ENCODE data around the gene CHRM5. TPM values are rescaled to one million over a fixed set of nuclear protein-coding genes. Genes with fewer than 3 reads are reported as not detected.
"Not testable (repeated sequence)": the region's sequence is repeated elsewhere in the genome, so short reads cannot be mapped to it uniquely, and the experiment has no call there.

CHRM5 gene
- total RNA-seq, 6 experiments from 2014 or later = not detected

- Histone ChIP-seq H3K4me3 (no peak overlapping the region), H3K36me3 (no peaks in the 10 kb centered on the region), H3K27ac (no peak overlapping the region), H3K9me3 (no peaks in the 10 kb centered on the region), H3K27me3 (no peaks in the 10 kb centered on the region), H3K4me1 (no peaks in the 10 kb centered on the region)
- intact Hi-C loops (cut with DNase I) = no loop called here
- 79% methylated on average over 8 of the region's 9 CpGs for WGBS (ENCODE audit: insufficient coverage, low coverage, low lambda C conversion rate, missing lambda C conversion rate)
- ATAC-seq = no peak
- TF ChIP-seq CTCF (IDR thresholded peaks at IDR 0.05) = peak in 3 of 4 donors; percentile 13 to 27 (median 16)
- no peak for TF ChIP-seq POLR2A (IDR thresholded peaks at IDR 0.05)
- no peak for DNase-seq
These were observed 25.8 kb downstream of the CHRM5 start for GRCh38 chr15:33994005-33994615.

GRCh38 chr15:33995666-33996065 lies 27.4 kb downstream of the CHRM5 start:
- H3K27me3 ChIP-seq; H3K4me3 ChIP-seq; intact Hi-C loops (cut with DNase I); H3K4me1 ChIP-seq; ATAC-seq; DNase-seq; H3K36me3 ChIP-seq; H3K27ac ChIP-seq; H3K9me3 ChIP-seq: not testable (repeated sequence)
- 100% methylated on average over 2 of the region's 10 CpGs for WGBS (ENCODE audit: insufficient coverage, low coverage, low lambda C conversion rate, missing lambda C conversion rate)

- H3K27me3 ChIP-seq = no peaks in the 10 kb centered on the region
- H3K4me3 ChIP-seq = no peak overlapping the region
- ATAC-seq (no peak), DNase-seq (no peak)
- 61% methylated on average over 3 of the region's 3 CpGs for WGBS (ENCODE audit: insufficient coverage, low coverage, low lambda C conversion rate, missing lambda C conversion rate)
- no peaks in the 10 kb centered on the region for H3K36me3 ChIP-seq
- H3K4me1 ChIP-seq = no peaks in the 10 kb centered on the region
- intact Hi-C loops (cut with DNase I) = no loop called here
- no peaks in the 10 kb centered on the region for H3K9me3 ChIP-seq
- no peak for TF ChIP-seq CTCF (IDR thresholded peaks at IDR 0.05)
- TF ChIP-seq POLR2A (IDR thresholded peaks at IDR 0.05) = no peak
- no peak overlapping the region for H3K27ac ChIP-seq
These were observed 33.2 kb downstream of the CHRM5 start for GRCh38 chr15:34001536-34001935.

GRCh38 chr15:34006381-34006780 lies 38.1 kb downstream of the CHRM5 start:
- Histone ChIP-seq H3K36me3 (no peaks in the 10 kb centered on the region), H3K27ac (no peak overlapping the region), H3K27me3 (no peaks in the 10 kb centered on the region), H3K4me3 (no peak overlapping the region), H3K9me3 (no peaks in the 10 kb centered on the region), H3K4me1 (no peaks in the 10 kb centered on the region)
- intact Hi-C loops (cut with DNase I) = no loop called here
- 78% methylated on average over 2 of the region's 2 CpGs for WGBS (ENCODE audit: insufficient coverage, low coverage, low lambda C conversion rate, missing lambda C conversion rate)
- no peak for ATAC-seq
- TF ChIP-seq POLR2A (IDR thresholded peaks at IDR 0.05) = no peak
- TF ChIP-seq CTCF (IDR thresholded peaks at IDR 0.05) = no peak
- no peak for DNase-seq

GRCh38 chr15:34009656-34010055 lies 41.4 kb downstream of the CHRM5 start:
- Histone ChIP-seq H3K9me3 (no peaks in the 10 kb centered on the region), H3K27me3 (no peaks in the 10 kb centered on the region), H3K27ac (no peak overlapping the region), H3K4me1 (no peaks in the 10 kb centered on the region), H3K36me3 (no peaks in the 10 kb centered on the region), H3K4me3 (no peak overlapping the region)
- DNase-seq (no peak), ATAC-seq (no peak)
- TF ChIP-seq CTCF (IDR thresholded peaks at IDR 0.05) = no peak
- no peak for TF ChIP-seq POLR2A (IDR thresholded peaks at IDR 0.05)
- intact Hi-C loops (cut with DNase I) = no loop called here
- WGBS (ENCODE audit: insufficient coverage, low coverage, low lambda C conversion rate, missing lambda C conversion rate) = 89% methylated on average over 1 of the region's 1 CpG
